GM19467 (cell line): Measurements from ENCODE around the gene TMC8.
"Not testable (repeated sequence)": the region's sequence is repeated elsewhere in the genome, so short reads cannot be mapped to it uniquely, and the experiment has no call there.

Experiments used
- ATAC-seq: cut with Tn5 transposase; IDR thresholded peaks from one replicate; pipeline ENCODE4 v1.9.1; 2021; ENCODE audit warnings: mild to moderate bottlenecking, moderate library complexity; ENCODE audit not compliant: unreplicated experiment

The TMC8 gene

DNA sequence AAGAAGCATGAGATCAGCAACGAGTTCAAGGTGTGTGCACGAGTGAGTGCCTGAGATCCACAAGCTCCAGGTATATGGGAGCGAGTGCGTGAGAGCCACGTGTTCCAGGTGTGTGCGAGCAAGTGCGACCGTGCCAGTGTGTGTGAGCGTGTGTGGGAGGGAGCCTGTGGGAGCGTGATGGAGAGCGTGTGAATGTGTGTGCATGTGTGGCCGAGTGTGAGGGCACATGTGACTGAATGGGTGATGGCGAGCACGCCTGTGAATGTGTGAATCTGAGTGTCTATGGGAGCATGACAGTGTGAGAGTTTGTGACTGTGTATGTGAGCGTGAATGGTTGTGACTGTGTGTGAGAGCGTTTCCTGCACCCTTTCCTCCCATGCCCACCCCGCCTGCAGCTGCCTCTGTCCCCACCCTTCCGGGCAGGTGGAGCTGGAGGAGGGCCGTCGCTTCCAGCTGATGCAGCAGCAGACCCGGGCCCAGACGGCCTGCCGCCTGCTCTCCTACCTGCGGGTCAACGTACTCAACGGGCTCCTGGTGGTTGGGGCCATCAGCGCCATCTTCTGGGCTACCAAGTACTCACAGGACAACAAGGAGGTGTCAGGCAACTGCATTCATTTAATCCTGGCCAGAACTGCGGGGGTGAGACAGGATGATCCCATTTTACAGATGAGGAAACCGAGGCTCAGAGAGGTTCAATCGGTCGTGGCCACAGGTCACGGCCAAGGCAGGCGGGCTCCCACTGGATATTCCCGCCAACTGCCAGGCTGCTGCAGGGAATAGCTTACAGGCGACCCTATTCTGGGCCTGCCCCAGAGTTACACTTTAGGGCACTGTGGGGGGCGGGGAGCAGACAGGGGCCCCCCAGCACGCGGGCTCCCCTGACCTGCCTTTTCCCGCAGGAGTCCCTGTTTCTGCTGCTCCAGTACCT, 3.7 kb downstream of the TMC8 start:
- no peak for ATAC-seq

DNA sequence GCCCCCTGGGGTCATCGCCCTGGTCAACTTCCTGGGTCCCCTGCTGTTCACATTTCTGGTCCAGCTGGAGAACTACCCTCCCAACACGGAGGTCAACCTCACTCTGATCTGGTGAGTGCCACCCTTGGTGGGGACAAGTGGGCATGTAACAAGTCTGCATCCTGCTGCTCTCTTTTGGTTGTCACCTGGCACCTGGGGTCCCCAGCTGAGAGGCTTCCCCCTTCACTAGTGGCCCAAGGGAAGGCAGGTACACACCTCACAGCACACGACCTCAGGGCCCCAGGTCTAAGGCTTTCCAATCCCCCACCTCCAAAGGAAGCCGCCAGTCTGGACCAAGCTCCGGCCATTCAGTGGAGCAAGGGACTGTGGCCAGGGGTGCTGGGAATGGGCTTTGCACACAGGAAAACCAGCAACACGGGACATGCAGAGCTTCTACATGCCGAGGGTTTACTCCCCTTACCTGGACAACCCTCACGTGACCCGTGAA, 4.4 kb downstream of the TMC8 start:
- no peak for ATAC-seq

DNA sequence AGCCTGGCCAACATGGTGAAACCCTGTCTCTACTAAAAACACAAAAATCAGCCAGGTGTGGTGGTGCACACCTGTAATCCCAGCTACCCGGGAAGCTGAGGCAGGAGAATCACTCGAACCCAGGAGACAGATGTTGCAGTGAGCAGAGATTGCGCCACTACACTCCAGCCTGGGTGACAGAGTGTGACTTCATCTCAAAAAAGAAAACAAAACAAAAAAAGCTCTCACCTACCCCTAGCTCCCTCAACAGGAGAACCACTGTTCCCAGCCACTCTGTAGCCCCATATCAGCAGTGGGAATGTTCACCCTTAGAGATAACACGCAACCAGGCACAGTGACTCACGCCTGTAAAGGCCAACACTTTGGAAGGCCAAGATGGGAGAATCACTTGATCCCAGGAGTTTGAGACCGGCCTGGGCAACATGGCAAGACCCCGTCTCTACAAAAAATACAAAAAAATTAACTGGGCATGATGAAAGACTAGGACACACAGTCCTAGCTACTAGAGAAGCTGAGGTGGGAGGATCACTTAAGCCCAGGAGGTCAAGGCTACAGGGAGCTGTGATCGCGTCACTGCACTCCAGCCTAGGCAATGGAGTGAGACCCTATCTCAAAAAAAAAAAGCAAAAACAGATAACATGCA, 5.4 kb downstream of the TMC8 start:
- no peak for ATAC-seq

DNA sequence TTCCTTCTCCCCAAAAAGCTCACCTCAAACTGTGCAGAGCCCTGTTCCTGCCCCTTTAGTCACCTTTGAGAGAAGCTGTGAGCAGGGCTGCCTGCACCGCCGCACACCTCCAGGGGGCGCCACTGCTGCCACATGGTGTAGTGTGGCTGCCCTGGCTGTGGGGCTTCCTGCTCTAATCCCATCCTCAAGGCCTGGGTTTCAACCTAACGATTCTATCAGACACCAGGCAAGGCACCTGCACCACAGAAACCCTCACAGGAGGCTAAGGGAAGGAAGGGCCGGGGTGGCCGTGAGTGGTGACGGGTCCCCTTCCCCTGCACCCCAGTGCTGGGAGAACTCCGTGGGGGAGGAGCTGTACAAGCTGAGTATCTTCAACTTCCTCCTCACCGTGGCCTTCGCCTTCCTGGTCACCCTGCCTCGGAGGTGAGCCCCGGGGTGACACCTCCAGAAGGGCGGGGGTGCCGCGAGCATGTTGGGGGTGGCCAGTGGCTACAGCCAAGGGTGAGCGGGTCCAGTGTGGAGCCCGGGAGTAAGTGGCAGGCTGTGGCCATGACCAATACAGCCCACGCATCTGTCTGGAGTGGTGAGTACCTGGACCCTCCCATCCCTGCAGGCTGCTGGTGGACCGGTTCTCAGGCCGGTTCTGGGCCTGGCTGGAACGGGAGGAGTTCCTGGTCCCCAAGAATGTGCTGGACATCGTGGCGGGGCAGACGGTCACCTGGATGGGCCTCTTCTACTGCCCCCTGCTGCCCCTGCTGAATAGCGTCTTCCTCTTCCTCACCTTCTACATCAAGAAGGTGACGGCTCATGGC, 7.0 kb downstream of the TMC8 start:
- no peak for ATAC-seq

DNA sequence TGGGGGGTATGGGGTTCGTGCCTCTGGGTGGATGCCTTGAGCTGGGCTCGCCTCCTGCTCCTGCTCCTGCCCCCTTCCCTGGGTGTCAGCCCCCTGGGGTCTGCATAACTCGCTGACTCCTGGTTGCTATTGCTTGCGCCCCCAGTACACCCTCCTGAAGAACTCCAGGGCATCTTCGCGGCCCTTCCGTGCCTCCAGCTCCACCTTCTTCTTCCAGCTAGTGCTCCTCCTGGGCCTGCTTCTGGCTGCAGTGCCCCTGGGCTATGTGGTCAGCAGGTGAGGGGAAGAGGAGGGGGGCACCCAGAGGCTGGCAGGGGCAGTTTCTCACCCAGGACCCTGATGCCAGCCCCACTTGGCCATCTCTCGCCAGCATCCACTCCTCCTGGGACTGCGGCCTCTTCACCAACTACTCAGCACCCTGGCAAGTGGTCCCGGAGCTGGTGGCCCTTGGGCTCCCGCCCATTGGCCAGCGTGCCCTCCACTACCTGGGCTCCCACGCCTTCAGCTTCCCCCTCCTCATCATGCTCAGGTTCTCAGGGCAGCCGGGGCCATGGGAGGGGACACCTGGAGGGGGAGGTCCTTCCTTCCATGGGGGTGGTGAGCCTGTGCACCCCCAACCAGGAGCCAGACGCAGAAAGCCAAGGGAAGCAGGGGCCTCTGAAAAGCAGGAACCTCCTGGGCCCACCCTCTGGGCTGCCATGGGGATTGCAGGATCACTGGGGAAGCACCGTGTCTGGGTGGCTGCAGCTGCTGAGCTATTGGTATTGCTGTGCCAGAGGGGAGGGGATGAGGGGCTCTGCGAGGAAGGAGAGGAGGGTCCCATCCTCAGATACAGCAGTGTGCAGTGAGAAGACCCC, 7.9 kb downstream of the TMC8 start:
- ATAC-seq: no peak

DNA sequence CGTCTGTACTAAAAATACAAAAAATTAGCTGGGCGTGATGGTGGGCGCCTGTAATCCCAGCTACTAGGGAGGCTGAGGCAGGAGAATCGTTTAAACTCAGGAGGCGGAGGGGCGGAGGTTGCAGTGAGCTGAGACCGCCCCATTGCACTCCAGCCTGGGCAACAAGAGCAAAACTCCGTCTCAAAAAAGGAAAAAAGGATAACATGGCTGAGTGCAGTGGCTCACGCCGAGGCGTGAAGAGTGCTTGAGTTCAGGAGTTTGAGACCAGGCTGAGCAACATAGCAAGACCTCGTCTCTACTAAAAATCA, 9.2 kb downstream of the TMC8 start:
- not testable (repeated sequence) for ATAC-seq

DNA sequence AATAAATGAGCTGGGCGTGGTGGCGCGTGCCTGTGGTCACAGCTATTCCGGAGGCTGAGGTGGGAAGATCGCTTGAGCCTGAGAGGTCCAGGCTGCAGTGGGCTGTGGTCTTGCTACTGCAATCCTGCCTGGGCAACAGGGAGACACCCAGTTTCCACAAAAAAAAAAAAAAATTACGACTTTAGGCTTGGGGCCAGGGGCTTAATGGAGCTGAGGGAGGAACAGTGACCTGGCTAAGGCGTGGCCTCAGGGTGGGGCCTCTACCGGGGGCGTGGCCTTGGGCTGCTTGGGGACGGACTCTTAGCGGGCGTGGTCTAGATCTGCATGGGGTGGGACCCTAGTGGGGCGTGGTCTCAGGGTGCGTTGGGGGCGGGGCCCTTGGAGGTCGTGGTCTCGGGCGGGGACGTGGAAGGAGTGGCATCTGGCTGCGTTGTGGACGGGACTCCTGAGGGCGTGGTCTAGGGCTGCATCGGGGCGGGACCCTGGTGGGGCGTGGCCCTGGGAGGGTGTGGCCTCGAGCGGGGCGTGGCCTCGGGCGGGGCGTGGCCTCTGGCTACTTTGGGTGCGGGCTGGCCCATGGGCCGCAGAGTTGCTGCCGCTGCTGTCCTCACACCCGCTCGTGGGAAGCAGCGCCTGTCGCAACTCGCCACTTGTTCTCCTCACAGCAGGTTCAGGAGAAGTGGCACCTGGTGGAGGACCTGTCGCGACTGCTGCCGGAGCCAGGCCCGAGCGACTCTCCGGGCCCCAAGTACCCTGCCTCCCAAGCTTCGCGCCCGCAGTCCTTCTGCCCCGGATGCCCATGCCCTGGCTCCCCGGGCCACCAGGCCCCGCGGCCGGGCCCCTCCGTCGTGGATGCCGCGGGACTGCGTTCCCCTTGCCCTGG, 9.8 kb downstream of the TMC8 start:
- ATAC-seq: peak; percentile 65

DNA sequence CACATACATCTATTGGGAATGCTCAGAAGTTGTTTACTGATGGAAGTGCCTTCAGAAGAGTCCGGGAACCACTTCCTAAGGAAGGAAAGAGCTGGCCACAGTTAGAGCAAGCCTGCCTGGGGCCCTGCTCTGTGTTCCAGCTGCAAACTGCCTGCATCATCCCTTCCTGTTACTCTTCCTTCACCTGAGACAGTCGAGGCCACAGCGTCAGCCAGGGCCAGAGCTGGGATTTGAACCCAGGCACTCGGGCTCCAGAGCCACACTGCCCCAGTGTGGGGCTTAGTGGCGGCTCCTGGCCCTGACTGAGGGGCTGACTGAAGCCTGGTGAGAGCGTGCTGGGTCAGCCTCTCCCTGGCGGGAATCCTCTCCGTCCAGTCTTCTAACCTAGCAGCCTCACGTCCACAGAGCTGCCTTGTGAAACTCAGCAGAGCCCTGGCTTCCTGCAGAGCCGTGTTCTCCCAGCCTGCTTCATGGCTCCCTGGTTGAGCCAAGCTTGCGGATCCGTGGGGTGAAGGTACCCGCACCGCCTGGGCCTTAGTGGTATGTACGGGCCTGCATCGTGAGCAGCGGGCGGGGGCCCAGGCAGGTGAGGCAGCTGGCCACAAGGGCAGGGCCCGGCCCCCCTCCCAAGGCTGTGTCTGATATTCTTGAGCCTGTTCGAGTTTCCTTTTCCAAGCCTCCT, 11.0 kb downstream of the TMC8 start:
- no peak for ATAC-seq

DNA sequence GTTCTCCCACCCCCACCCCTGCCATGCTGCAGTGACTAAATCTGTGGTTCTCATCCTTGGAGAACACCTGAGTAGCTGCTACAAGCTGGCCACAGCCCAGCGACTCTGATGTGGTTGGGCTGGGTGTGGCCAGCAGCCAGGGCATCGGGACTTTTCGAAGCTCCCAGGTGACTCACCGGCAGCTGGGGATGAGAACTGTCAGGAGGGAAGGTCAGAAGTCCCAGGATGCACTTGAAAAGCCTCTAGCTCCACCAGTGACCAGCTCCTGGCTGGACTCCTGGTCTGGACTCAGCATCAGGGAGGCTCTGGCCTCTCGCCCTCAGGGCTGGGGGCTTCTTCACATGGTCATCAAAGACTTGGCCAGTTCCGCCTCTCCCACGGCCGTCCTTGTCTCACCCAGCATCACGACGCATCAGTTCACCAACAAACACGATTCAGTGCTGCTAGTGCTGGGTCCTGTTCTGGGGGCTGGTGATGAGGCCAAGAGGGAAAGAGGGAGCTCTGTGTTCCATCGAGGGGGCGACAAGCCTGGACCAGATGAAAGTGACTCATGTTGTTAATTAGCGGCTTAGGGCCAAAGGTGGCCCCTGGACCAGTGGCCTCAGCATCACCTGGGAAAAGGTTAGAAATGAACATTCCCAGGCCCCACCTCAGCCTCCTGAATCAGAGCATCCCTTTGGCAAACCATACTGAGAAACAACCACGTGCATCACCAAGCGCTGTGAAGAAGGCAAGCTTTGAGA, 11.7 kb downstream of the TMC8 start:
- no peak for ATAC-seq

DNA sequence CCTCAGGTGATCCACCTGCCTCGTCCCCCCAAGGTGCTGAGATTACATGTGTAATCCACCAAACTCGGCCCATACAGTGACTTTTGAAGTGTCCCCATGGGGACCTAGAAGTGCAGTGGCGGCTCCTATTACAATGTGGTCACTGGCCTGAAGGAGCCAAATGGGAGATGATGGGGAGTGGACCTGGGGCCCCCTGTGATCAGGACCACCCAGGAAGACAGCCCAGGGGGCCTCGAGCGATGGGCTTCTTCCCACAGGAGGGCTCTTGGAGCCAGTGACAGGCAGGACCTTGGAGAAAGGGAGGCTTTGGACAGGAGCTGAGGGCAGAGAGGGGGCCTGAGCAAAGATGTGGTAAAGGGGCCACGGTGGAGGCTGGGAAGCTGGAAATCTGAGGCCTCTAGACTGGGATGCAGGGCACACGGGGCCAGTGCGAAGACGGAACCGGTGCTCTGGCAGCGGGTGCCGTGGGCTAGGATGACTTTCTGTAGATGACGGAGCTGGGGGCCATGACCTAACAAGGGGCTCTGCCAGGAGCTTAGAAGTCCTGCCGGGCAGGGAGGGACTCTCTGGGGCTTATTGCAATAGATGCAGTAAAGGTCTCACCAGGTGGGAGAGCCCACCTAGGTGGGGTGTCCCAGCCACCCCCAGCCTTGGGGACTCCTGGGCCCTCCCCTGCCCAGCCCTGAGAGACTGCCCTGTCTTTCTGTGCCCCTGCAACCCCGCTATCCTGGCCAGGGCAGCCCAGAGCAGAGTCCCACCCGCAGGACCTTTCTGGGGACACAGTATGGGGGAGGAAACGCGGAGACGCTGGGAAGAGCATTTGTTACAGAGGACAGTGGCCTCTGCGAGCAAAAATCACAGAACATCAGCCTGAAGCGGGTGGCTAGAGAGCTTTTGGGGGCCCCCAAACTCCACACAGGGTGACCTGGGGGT, 12.9 kb downstream of the TMC8 start:
- ATAC-seq: no peak

DNA sequence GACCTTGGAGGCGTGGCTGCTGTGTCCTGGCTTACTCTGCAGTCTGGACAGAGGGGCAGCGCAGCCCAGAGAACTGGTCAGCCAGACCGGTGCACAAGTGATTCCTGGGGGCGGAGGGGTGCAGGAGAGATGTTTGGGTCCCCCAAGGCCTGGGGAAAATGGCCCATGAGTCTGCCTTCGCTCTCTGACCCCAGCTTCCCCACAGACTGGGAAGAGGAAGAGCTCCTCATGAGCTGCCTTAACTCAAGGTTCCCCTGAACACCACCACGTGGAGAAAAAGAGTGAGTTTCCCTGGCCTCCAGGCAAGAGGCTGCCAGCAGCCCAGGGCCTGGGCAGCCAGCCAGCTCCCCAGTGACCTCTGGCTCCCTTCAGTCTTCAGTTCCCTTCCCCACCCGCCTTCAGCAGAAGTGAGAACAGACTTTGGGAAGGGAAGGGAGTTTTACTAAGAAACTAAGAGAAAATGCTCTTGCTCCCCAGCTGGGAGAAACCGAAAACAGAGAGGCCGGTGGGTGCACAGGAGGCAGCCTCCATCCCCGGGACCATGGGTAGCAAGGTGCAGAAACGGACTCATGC, 13.7 kb downstream of the TMC8 start:
- ATAC-seq: no peak

DNA sequence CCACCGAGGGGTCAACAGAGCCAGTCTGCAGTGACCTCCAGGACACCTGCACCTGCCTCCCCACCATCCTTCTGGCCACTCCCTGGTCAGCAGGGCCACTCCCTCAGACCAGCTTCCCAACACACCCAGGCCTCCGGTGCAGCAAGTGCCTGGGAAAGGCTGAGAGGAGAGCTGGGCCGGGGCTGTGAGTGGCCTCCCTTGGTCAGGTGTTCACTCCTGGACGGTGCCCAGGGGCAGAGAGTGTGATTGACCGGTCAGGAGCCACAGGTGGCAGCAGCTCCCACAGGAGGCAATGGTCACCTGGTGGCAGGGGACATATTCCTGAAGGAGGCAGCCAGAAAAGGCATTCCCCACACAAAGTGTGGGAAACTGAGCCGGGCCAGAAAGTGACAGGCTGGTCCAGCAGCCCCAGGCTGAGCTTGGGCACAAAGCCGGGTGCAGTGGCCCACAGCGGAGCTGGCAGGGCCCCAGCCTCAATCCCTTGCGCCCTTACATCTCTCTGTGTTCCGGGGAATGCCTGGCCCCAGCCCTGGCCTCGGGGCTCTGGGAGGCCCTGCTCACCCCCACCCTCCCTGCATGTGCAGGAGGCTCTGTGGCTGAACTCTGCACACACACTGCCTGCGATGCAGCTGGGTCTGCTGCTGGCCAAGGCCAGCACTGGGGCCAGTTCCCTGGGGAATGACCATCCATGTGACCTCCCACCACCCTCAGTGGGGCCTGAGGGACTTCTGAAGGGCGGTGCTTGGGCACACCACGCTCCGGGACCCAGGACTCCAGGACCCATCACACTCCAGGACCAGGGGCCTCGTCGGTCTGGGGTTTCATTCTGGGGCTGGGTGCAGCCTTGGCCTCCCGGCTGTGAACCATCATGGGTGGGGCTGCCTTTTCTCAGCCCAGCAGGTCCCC, 14.4 kb downstream of the TMC8 start:
- ATAC-seq: no peak

DNA sequence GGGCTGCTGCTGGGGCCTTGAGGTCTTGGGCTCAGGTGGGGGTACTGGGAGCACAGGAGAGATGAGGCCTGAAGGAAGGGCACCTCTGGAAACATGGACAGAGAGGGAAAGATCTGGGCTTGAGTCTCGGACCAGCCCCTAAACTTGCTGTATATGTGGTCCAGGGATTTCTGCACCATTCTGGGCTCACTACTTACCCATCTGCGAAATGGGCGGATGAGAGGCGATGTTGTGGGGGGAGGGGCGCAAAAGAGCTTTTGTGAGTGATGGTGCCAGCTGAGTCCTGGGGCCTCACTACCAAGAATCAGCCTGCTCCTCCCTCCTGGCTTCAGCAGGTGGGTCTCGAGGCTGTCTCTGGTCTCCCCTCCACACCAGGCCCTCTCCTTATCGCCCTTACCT, 15.9 kb downstream of the TMC8 start:
- no peak for ATAC-seq

DNA sequence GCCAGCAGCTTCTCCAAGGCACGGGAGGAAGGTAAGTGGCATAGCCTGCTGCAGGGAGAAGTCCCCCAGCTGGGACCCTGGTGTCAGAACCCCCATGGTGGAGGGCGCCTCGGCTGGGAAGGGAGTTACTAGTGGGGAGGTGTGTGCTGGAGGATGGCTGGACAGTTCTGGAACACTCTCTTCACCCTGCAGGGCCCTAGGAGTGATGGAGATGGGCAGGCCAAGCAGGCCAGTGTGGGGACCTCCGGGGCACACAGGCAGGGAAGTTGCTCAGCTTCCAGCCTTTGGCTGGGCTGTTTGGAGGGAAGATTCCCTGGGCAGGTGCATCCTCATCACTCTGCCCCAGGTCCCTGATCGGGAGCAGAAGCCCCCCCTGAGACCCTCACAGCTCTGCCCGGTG, 16.3 kb downstream of the TMC8 start:
- ATAC-seq: no peak

DNA sequence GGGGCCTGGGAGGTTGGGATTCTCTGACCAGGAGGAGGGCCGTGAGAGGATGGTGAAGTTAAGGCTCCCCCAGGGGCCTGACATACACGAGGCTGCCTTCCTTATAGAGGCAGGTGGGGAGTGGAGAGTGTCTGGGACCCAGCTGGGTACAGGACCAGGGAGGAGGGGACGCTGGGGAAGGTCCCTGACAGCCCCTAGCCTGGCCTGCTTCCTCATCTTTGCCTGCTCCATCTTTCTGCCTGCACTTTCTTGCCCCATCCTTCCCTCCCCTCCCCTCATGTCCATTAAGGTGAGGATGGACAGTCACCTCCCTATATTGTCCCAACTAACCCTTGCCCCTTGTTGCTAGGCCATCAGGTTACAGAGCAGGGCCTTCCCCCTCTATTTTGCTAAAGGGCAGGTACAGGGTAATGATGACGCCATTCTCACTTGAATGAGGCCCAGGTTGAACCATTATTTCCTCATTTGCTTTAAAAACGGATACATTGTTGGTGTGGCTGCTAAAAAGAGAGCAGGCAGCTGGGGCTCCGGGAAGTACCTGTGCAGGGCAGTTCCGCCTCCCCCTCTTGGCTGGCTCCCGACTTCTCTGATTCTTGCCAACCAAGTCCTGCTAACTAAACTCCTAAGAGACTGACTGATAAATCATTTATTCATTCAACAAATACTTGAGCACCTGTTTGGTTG, 16.9 kb downstream of the TMC8 start:
- no peak for ATAC-seq
